ENCODE results near the gene SAG.
"Not testable (repeated sequence)": the region's sequence is repeated elsewhere in the genome, so short reads cannot be mapped to it uniquely, and the experiment has no call there.

Gene SAG

GRCh38 chr2:233334915-233335314 lies 27.3 kb downstream of the SAG start:
- DNase-seq: no peak

DNA sequence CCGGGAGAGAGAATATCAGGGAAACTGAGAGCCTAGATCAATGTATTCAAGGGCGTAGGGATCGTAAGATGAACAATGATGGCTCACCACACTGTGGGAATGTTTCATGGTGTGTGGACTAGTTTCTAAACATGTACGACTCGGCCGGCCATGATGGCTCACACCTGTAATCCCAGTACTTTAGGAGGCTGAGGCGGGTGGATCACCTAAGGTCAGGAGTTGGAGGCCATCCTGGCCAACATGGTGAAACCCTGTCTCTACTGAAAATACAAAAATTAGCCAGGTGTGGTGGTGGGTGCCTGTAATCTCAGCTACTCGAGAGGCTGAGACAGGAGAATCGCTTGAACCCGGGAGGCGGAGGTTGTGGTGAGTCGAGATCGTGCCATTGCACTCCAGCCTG lies 28.5 kb downstream of the SAG start:
- not testable (repeated sequence) for DNase-seq

DNA sequence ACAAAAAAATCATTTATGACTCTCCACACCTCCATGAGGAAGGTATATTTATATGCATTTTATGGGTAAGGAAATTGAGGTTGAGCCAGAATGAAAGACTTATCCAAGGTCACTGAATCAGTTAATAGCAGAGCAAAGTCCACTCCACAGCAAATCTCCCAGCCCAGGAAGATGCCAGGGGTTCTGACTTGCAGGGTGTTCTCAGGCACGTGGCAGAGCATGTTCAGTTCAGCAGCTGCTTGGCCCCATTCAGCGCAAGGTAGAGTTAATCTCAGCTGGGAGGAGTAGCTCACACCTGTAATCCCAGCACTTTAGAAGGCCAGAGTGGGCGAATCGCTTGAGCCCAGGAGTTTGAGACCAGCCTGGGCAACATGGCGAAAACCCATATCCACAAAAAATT lies 28.9 kb downstream of the SAG start:
- no peak for DNase-seq

- no peak for DNase-seq
These were observed 30.4 kb downstream of the SAG start for GRCh38 chr2:233338046-233338445.

DNA sequence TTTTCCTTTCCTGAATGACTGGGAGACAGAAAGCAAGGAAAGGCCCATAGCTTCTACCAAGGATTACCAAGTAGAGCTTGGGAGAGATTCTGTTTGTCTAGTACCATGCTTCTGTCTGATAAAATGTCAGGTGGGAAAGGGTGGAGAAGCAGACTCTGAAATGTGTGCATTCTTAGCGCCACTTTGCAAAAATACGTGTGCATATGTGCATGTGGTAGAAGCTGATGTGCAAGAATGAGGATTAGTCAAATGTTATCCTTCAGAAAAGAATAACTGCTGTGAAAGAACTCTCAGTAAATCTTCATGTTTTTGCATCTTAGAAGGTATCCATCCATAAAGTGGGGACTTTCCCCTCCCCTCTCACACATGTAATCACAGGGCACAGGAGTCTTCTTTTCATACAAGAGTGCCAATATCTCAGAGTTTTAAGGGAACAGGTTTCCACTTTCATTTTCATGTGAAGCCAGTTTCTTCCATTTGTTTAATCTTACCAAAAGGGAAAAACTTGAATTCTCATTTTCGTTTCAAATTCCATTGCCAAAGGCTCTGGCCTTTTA lies 31.3 kb downstream of the SAG start:
- no peak for DNase-seq

GRCh38 chr2:233339427-233339826 lies 31.8 kb downstream of the SAG start:
- DNase-seq: no peak

DNA sequence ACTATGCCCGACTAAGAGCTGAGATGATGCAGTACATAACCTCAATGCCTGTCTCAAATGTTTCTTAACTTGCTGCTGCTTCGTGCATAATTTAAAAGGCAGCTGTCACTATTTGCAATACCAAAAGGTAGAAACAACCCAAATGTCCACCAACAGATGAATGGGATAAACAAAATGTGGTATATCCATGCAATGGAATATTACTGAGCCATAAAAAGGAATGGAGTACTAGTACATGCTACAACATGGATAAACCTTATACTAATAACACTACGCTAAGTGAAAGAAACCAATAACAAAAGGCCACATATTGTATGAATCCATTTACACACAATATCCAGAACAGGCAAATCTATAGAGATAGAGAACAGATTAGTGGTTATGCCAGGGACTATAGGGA lies 33.7 kb downstream of the SAG start:
- no peak for DNase-seq

GRCh38 chr2:233342301-233342700 lies 34.7 kb downstream of the SAG start:
- no peak for DNase-seq

- no peak for DNase-seq
These were observed 35.6 kb downstream of the SAG start for GRCh38 chr2:233343171-233343705.

DNA sequence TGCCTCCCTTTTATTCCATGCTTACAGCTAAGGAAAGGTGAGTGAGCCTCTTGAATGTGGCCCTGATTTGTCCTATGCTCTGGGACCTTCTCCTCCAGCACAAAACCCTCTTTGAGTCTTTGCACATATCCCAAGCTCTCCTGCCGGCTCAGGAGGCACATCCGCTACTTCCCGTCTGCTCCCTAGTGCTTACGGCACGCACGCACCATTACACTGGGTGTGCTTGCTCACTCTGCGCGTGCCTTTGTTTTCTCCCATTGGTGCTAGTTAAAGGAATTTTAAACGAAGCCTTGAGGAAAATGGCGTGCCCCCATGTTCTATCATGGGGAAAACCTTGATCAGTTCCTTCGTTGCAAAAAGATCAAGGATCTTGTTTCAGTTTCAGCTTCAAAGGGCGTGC lies 38.8 kb downstream of the SAG start:
- DNase-seq: no peak

- no peak for DNase-seq
These were observed 39.3 kb downstream of the SAG start for GRCh38 chr2:233346930-233347329.

DNA sequence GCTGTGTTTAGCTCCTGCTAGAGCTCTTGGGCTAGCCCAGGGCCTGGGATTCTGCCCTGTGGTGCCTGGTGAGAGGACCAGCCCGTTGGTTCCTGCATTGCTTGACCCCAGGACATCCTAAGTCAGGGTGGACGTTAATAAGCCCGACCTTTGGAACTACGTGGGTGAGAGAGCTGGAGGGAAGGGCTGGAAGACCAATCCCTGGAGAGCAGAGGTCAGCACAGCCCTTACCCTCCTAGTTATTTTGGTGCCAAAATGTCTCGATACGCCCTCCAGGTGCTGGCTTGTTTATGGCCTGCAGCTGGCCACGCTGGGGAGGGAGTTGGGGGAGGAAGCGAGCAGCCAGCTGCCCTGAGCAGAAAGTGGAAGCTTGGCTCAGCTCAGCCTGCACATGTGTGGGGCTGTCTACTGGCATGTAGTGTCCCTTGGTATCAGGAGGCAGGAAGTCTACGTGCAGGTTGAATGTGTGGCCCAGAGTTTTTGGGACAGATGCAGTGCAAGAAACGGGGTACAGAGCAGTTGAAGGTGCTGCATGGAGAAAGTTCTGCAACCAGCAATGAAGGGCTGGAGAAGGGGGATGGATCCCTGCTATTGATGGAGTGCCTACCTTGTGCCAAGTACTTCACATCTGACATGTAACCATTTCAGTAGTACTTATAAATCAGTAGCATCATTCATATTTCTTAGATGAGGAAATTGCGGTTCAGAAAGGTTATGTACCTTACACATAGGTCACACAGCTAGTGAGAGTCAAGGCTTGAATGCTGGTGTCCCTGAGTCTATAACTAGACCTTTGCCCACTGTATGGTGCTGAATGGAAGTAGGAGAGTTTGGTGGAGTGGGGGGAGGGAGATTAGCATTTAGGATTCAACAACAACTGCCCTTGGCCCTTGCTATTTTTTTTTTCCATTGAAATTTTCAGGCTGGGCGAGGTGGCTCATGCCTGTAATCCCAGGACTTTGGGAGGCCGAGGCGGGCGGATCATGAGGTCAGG lies 41.7 kb downstream of the SAG start:
- DNase-seq: no peak

DNA sequence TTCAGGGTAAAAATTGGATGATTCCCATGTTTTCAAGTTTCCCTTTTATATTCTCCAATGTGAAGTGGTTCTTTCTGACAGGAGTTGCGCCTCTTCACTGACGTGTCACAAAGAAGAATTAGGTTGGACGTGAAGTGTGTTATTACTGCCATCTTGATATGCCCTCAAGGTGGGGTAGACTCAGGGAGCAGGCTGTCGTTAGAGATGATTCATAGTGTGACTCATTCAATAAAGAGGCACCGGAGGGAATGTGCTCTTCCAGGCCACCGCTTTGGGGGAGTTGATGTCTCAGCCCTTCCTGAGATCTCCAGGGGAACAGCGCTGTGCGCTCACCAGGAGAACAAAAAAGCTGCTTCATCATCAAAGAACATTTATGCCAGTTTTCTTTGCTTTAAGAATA lies 43.1 kb downstream of the SAG start:
- peak; percentile 10 for DNase-seq

DNA sequence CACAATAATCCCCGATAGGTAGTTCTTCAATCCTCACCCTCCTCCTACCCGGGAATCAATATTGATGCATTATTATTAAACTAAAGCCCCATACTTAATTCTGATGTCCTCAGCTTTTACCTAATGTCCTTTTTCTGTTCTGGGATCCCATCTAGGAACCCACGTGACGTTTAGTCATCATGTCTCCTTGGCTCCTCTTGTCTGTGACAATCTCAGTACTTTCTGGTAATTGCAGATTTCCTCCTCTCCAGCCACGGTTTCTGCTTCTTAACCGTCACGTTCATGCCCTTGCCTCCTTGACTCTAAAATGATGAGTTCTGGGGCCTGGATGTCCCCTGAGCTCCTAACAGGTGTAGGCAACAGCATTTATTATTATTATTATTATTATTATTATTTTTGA lies 43.8 kb downstream of the SAG start:
- no peak for DNase-seq

GRCh38 chr2:233352141-233352842 lies 44.7 kb downstream of the SAG start:
- no peak for DNase-seq

DNA sequence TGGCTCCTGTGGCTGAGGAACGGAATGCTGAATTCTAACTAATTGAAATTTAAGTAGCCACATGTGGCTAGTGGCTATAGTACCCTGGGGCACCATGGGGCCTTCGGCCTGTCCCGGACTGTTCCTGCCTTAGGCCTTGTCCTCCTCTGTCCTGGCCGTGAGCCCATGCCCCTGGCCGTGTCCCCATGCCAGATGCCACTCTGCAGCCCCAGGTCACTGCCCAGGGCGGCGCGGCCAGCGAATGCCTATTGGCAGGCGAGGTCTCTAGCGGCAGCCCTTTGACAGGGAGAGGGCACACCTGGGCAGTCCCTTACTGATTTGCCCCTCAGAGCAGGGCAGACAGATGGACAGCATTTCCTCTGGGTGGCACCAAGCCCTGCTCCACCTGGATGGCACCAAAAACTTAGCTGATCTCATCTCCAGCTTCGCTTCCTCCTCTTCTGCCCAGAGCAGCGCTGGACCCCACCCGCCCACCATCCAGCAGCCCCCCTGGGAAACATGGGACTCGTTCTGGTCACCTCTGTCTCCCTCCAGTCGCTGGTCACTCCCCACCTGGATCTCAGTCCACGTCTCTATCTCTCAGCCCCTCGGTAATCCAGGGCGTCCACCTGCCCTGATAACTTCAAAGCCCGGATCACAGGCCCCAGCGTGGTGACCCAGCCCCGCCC lies 45.6 kb downstream of the SAG start:
- DNase-seq: no peak

DNA sequence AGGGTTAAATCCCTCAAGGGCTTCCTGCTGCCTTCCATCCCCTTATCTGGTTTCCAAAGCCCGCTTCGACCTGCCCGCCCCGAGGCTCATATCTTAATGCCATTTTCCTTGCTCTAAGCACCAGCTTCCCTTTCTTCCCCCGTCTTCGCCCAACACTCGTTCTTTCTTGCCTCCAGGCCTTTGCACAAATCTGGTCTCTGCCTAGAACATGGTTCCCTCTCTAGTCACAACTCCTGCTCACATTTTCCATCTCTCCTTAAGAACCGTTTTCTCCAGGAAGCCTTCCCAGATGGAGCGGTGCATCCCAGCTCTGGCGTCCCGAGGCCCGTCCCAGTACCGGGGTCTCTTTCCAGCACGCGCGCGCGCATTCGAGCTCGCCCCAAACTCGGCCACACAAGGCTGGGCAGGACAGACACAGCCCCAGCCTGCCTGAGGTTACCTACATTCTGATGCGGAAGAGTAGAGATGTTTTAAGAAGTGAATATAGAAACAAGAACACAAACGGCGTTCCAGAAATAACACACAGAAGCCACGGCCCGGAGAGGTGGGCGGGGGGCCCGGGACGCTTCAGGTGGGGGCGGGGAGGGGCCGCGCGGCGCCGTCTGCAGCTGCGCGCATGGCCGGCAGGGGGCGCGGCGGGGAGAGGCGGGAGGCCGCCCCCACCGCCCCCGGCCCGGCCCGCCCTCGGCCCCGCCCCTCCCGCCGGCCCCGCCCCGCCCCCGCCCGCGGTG lies 46.3 kb downstream of the SAG start, which contains the start of gene DGKD:
TSS of gene DGKD (plus strand) at position 726 of the 731 bp plus-strand sequence. CDS start 25 bp downstream, outside the sequence.
- peak; percentile 74 for DNase-seq

DNA sequence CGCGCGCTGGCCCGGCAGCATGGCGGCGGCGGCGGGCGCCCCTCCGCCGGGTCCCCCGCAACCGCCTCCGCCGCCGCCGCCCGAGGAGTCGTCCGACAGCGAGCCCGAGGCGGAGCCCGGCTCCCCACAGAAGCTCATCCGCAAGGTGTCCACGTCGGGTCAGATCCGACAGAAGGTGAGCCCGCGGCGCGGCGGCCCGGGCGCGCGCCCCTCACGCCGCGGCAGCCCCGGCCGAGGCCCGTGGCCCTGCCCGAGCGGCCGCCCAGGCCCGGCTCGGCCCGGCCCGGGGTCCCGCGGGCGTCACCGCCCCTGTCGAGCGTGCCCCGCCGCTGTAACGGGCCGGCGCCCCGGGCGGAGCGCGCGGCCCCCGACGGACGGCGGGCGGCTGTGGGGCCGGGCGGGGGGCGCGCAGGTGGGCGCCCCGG lies 46.9 kb downstream of the SAG start:
- no peak for DNase-seq

DNA sequence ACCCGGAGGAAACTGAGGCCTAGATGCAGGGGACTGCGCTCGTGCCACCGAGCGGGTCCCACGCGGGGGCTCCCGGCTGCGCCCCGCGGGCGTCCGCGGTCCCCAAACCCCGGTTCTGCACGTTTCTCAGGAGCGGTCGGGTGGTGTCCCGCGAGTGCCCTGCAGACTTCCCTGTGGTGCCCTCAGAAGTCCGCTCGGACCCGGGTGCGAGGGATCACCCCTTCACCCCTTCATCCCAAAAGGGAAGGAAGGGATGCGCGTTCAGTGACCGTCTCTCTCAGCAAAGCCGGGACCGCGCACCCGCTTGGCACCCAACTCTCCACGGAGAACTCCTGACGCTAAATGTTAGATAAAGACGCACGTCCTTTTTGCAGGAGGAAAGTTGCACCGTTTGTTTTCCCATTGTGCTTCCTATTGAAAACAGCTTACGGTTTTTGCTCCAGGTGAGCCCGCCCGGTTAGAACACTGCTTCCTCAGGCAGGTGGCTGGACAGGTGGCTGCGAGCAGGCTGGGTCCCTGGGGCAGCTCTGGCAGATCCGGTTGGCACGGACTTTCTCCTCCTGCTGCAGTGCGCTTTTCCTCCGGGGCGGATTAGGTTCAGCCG lies 47.5 kb downstream of the SAG start:
- DNase-seq: peak; percentile 6

DNA sequence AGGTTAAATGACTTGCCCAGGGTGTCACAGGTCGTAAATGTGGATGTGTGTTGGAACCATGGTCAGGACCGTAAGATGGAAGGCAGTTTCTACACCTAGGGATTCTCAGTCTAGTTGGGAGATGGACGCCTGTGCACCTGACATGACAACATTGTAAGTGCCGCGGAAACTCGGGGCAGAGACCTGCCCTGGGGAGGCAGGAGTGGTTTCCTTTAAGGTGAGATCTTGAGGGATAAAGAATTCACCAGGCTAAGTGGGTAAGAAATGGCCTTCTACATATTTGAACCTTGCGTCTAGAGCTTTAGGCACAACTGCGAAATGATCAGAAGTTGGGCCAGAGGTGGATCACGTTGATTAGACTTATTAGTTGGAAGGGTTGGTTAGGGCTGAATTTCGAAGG lies 48.3 kb downstream of the SAG start:
- DNase-seq: no peak

- no peak for DNase-seq
These were observed 49.1 kb downstream of the SAG start for GRCh38 chr2:233356546-233357308.
